Measurements from ENCODE around the gene CXXC4. TPM values are rescaled to one million over a fixed set of nuclear protein-coding genes. Genes with fewer than 3 reads are reported as not detected.

Gene CXXC4
- 3.3 and 4.6 TPM in 2 replicates for total RNA-seq (2014; rRNA removed; shearing (Covaris generic))

DNA sequence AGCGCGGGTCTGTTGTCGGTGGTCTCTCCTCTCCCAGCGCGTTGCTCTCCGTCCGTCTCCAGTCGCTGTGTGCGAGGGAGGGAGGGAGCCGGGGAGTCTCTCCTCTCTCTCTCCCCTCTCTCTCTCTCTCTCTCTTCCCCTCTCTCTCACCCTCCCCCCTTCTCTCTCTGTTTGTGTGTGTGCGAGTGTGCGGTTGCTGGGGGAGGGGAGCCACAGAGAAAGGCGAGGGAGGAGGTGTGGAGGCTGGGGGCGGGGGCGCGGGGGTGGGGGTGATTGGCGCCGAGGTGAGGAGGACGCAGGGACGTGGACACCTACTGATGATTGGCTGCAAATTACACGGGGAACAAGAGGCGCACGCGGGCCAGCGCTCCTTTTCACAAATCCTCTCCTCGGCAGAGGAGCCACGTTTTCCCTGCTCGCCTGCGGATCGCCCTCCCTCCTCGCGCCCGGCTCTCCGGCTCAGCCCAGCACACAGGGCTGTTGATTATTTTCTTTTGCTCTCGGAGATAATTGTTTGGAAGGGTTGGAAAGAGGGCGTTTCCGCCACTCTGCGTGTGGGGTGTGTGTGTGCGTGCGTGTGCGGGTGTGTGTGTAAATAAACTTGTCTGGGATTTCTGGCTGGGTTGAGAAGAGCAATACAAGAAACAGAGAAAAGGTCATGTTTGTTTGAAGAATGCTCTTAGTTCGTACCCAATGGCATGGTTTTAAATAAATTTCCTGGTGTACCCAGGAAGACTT lies at the start of gene CXXC4:
CXXC4 (minus strand) TSS at position 73 of the 738 bp plus-strand sequence. CDS start 3,092 bp downstream, outside the sequence.
- peaks cover 12% of the 10 kb centered on the region for H3K4me1 ChIP-seq
- H3K27ac ChIP-seq: peak within 1 kb of the TSS; percentile 79
- no peaks in the 10 kb centered on the region for H3K27me3 ChIP-seq
- DNase-seq: peak; percentile 79 to 86
- H3K4me3 ChIP-seq: peak within 1 kb of the TSS; percentile 79
- H3K9me3 ChIP-seq (replicated peaks): no peaks in the 10 kb centered on the region
- H3K36me3 ChIP-seq: no peaks in the 10 kb centered on the region

DNA sequence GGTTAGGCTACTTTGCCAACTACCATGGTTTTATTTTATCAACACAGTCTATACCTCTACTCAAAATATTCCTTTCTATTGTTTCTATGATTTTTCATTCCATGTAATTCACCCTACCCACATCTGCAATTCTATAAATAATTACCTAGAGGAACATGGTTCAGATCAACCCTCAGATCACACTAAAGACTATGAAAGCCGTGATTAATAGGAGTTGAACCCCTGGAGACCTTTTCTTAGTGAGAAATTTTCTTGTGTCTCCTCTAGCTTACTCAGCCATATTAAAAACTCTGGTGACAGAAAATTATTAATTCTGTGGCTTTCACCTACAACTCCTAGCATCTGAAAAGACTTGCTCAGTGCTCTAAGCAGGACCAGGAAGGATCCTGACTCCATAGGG lies 38.5 kb upstream of the CXXC4 start:
- no peaks in the 10 kb centered on the region for H3K9me3 ChIP-seq (replicated peaks)
- H3K4me1 ChIP-seq: no peaks in the 10 kb centered on the region
- H3K27ac ChIP-seq: no peak overlapping the region
- no peak overlapping the region for H3K4me3 ChIP-seq
- no peaks in the 10 kb centered on the region for H3K27me3 ChIP-seq
- no peaks in the 10 kb centered on the region for H3K36me3 ChIP-seq
- no peak for DNase-seq

DNA sequence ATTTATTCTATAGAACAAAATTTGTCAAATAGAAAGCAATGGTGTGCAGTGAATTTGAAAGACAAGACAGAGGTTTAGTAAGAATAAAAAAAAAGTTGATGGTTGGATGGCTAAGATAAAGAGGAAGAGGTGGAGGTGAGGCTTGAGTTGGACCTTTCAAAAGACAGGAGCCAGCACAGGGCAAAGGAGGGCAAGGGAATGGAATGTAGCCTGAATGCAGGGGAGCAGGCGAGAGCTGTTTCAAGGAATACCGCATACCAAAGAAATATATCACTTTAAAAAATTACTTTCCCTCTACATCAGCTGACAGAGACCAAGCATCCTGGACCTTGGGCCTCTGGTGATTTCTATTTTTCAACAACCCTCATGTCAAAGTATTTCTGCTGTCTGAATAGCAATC lies 38.0 kb upstream of the CXXC4 start:
- Histone ChIP-seq H3K27ac (no peak overlapping the region), H3K9me3 (replicated peaks) (no peaks in the 10 kb centered on the region), H3K27me3 (no peaks in the 10 kb centered on the region), H3K36me3 (no peaks in the 10 kb centered on the region), H3K4me3 (no peak overlapping the region), H3K4me1 (no peaks in the 10 kb centered on the region)
- DNase-seq: no peak

DNA sequence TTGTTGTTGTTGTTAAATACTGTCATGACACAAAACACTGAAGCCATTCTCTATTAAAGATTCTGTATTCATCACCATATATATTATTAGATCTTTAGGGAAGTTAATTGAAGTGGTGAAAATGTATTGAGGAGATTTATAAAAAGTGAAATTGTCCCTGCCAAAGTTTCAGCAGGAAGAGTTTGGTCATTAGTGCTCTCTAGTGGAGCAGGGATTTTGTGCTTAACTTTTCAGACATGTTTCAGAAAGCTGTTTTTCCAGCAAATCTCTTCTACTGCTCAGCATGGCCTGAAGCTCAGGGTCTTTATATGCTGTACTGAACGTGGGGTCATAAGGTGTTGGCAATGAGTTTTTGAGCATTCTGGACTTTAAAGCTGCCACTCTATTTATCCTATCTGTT lies 36.7 kb upstream of the CXXC4 start:
- no peaks in the 10 kb centered on the region for H3K36me3 ChIP-seq

DNA sequence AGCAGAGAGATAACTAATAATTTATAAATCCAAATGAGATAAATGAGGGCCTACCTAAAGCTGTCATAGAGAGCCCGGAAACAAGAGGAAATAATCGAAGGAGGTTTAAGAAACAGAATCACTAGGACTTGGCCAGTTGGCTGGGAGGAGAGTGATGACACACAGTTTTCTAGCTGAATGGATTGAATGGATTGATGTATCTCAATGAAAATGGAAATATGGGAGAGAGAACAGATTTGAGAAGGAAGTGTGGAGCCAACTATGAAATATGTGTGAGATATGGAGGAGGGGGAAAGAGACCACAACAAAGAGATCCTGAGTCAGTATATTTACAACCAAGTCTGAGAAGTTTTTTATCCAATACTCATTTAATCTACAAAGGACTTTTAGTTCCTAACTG lies 35.7 kb upstream of the CXXC4 start:
- Histone ChIP-seq H3K9me3 (replicated peaks) (no peaks in the 10 kb centered on the region), H3K27me3 (no peaks in the 10 kb centered on the region), H3K36me3 (no peaks in the 10 kb centered on the region), H3K27ac (no peak overlapping the region), H3K4me1 (no peaks in the 10 kb centered on the region), H3K4me3 (no peak overlapping the region)
- no peak for DNase-seq

More for the DNA sequence above, 36.7 kb upstream of the CXXC4 start:
- Histone ChIP-seq H3K27ac (no peak overlapping the region), H3K4me3 (no peak overlapping the region), H3K9me3 (replicated peaks) (no peaks in the 10 kb centered on the region), H3K27me3 (no peaks in the 10 kb centered on the region), H3K4me1 (no peaks in the 10 kb centered on the region)
- peak in 1 of 2 experiments; percentile 1 for DNase-seq

DNA sequence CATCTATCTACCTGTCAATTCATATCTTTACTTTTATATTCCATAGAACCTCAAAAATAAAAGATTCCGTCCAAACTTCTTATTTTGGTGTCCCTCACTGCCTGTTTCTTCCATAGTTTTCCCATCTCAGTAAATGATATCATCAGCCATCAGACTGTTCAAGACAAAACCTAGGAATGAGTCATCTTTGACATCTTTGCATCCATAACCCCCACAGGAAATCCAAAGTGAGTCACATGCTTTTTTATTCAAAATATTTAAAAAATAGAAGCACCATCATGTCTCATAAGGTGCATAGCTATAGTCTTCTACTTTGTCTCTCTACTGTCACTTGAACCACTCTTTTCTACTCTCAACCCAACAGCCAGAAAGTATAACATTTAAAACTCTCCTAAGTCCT lies 29.9 kb upstream of the CXXC4 start:
- Histone ChIP-seq H3K4me1 (no peaks in the 10 kb centered on the region), H3K4me3 (no peak overlapping the region), H3K9me3 (replicated peaks) (no peaks in the 10 kb centered on the region), H3K27me3 (no peaks in the 10 kb centered on the region), H3K27ac (no peak overlapping the region), H3K36me3 (no peaks in the 10 kb centered on the region)
- DNase-seq: no peak

DNA sequence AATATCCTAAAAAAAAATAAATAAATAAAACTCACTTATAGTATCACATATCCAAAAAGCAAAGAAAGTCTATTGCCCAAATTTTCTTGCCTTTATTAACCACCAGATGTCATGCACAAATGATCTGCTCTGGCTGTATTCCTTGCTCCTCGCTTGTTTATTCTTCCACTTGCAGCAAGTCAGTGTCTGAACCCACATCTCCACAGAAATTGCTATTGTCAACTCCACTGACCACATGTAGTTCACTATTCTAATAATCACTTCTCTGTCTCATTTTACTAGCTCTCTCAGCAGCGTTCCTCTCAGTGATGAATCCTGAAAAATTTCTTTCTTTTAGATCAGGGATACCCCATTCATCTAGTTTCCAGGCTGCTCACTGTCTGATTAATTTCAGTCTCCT lies 29.3 kb upstream of the CXXC4 start:
- H3K27me3 ChIP-seq: no peaks in the 10 kb centered on the region
- DNase-seq: no peak

DNA sequence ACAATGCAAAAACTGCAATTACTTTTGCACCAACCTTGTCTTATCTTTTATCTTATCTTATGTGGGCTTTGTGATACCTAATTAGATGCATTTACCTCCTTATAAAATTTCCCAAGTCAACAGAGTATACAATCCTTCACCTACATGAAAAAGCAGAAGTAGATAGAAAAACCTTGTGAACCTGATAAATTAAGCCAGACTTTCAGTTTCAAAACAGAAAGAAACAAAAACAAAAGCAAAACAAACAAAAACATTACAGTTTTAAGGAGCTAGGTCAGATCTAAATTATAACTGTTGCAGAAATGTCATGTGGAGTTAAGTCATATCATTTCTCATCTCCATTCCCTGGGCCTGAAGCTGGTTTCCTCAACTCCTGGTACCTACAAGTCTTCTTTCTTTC lies 24.9 kb upstream of the CXXC4 start:
- no peaks in the 10 kb centered on the region for H3K36me3 ChIP-seq
- no peak for DNase-seq
- H3K27me3 ChIP-seq: no peaks in the 10 kb centered on the region
- no peak overlapping the region for H3K4me3 ChIP-seq
- no peaks in the 10 kb centered on the region for H3K4me1 ChIP-seq
- no peak overlapping the region for H3K27ac ChIP-seq
- no peaks in the 10 kb centered on the region for H3K9me3 ChIP-seq (replicated peaks)

More for the DNA sequence above, 29.3 kb upstream of the CXXC4 start:
- H3K36me3 ChIP-seq: no peaks in the 10 kb centered on the region
- H3K9me3 ChIP-seq (replicated peaks): no peaks in the 10 kb centered on the region
- H3K27ac ChIP-seq: no peak overlapping the region
- H3K4me3 ChIP-seq: no peak overlapping the region
- no peaks in the 10 kb centered on the region for H3K4me1 ChIP-seq

DNA sequence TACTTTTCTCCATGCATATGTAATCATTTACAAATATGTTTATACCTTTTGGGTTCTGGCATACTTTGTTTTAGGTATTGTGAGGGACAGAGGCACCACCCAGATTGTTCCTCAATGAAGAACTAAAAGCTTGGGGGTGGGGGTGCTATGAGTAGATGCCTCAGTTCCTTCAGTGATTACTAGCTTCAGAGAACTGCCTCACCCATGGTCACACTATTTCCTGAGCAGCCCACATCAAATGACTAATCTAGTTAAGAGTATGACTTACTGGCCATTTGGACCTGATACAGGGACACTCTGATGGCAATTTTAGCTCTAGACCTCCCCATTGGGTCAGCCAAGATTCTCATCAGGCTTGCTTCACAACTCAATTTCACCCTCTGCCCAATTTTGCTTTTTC lies 22.2 kb upstream of the CXXC4 start:
- H3K9me3 ChIP-seq (replicated peaks): no peaks in the 10 kb centered on the region
- no peak overlapping the region for H3K4me3 ChIP-seq
- H3K27ac ChIP-seq: no peak overlapping the region
- no peak for DNase-seq
- H3K36me3 ChIP-seq: no peaks in the 10 kb centered on the region
- H3K27me3 ChIP-seq: no peaks in the 10 kb centered on the region
- H3K4me1 ChIP-seq: no peaks in the 10 kb centered on the region

DNA sequence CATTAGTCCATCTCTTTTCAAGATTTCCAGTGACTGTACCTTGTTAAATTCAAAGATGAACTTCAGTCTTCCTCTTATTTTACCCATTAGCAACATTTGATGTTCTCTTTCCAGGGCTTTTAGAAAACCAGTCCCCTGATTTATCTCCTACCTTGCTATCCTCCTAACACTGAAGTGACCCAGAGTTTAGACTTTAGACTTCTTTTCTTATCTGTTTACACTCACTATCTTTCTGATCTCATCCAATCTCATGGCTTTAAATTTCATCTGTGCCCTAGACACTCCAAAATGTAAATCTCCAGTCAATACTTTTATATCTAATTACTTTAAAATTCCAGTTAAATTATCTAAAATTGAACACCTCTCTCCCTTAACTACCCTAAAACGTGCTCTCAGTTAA lies 13.5 kb upstream of the CXXC4 start:
- H3K36me3 ChIP-seq: no peaks in the 10 kb centered on the region
- H3K4me3 ChIP-seq: no peak overlapping the region
- no peaks in the 10 kb centered on the region for H3K4me1 ChIP-seq
- no peaks in the 10 kb centered on the region for H3K9me3 ChIP-seq (replicated peaks)
- DNase-seq: no peak
- H3K27me3 ChIP-seq: no peaks in the 10 kb centered on the region
- H3K27ac ChIP-seq: no peak overlapping the region

DNA sequence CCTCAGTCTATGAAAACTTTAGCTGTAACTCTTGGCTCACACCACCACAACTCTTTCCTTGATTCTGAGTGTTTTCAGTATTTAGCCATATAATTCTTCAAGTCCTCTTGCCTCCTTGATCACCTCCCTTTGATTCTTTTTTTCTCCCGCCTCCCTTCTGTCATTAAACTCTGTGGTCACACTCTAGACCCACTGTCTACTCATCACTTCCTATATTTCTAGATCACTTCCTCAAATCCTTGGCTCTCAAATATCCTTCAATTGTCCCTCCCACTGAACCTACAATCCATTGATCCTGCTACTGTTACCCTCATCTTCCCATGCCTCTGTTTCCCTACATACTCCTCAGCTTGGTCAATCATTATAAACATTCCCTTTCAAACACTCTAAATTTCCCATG lies 12.4 kb upstream of the CXXC4 start:
- H3K27ac ChIP-seq: no peak overlapping the region

DNA sequence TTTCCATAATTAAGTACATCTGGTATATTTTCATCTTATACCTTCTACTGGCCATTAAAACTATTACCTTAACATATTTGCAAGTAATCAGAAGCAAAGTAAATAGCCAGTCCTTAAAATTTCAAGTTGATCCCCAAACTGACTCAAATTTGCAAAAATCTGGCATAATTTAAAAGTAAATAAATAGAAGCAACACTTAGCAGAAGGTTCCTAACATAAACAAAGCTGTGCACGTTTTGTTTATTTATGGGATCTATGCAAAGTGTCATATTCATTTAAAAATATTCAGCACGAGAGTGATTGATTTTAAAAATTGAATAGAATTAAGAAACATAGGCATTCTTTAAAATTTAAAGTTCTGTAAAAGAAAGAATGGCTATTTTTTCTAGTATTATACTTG lies 9.8 kb upstream of the CXXC4 start:
- Histone ChIP-seq H3K4me1 (no peaks in the 10 kb centered on the region), H3K4me3 (no peak overlapping the region), H3K27ac (no peak overlapping the region), H3K9me3 (replicated peaks) (no peaks in the 10 kb centered on the region), H3K36me3 (no peaks in the 10 kb centered on the region), H3K27me3 (no peaks in the 10 kb centered on the region)
- no peak for DNase-seq

More for the DNA sequence above, 12.4 kb upstream of the CXXC4 start:
- H3K4me1 ChIP-seq: no peaks in the 10 kb centered on the region
- DNase-seq: no peak
- no peaks in the 10 kb centered on the region for H3K9me3 ChIP-seq (replicated peaks)
- H3K4me3 ChIP-seq: no peak overlapping the region
- H3K36me3 ChIP-seq: no peaks in the 10 kb centered on the region
- H3K27me3 ChIP-seq: no peaks in the 10 kb centered on the region

DNA sequence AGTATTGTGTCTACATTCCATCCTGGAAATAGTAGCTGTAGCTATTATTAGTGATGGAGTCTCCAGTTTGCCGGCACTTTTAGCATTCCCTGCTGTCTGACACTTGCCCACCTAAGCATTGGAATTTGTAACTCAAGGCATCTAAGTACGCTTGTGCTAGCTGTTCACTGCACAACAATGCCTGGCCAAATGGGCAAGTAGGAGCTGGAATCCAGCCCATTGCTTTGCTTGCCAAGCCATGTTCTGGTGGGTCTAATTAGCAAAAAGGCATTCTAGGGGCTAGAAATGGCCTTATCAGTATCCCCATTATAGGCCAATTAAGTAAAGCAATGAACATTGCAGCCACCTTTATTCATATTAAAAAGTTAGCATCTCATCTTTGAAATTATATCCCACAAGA lies 7.8 kb upstream of the CXXC4 start:
- no peaks in the 10 kb centered on the region for H3K36me3 ChIP-seq
- no peaks in the 10 kb centered on the region for H3K4me1 ChIP-seq
- no peak for DNase-seq
- H3K9me3 ChIP-seq (replicated peaks): no peaks in the 10 kb centered on the region
- H3K27me3 ChIP-seq: no peaks in the 10 kb centered on the region
- H3K27ac ChIP-seq: no peak overlapping the region
- no peak overlapping the region for H3K4me3 ChIP-seq

DNA sequence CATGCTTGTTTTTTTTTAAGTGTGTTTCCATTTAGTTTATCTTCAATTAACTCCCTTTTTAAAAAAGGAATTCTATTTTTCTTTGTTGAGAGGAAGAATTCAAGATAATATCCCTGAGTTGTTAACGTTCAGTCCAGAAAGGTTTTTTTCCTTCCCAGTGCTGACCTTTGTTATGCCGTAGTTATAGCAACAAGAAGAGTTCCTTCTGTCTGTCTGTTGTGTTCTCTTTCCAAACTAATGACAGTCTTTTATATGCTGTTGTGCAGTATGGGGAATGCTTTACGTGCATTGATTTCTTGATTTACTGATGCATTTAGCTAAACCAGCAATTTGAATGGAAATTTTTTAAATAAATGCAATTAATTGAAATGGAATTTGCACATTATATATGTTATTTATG lies 6.6 kb upstream of the CXXC4 start:
- H3K4me1 ChIP-seq: no peaks in the 10 kb centered on the region
- H3K27ac ChIP-seq: no peak overlapping the region
- no peak for DNase-seq
- H3K36me3 ChIP-seq: no peaks in the 10 kb centered on the region
- H3K4me3 ChIP-seq: no peak overlapping the region
- H3K27me3 ChIP-seq: no peaks in the 10 kb centered on the region
- H3K9me3 ChIP-seq (replicated peaks): no peaks in the 10 kb centered on the region

DNA sequence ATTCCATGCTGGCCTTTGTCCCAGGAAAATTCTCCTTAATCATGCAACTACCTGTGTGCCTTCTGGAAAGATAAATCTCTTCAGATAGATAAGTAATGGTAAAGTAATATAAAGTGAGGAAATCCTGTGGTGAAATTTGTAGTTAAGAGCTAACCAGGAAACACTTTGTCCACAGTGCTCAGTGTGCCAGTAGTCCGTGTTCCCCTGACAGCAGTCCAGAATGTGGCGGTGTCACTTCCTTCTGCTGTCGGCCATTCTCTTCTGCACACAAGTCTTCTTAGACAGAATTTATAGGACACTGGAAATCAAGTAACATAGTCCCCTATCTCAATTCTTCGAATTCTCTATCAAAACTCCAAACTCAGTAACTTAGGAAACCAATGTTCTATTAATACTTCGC lies 5.7 kb upstream of the CXXC4 start:
- Histone ChIP-seq H3K4me1 (no peaks in the 10 kb centered on the region), H3K27me3 (no peaks in the 10 kb centered on the region), H3K9me3 (replicated peaks) (no peaks in the 10 kb centered on the region), H3K27ac (no peak overlapping the region), H3K4me3 (no peak overlapping the region), H3K36me3 (no peaks in the 10 kb centered on the region)
- no peak for DNase-seq

DNA sequence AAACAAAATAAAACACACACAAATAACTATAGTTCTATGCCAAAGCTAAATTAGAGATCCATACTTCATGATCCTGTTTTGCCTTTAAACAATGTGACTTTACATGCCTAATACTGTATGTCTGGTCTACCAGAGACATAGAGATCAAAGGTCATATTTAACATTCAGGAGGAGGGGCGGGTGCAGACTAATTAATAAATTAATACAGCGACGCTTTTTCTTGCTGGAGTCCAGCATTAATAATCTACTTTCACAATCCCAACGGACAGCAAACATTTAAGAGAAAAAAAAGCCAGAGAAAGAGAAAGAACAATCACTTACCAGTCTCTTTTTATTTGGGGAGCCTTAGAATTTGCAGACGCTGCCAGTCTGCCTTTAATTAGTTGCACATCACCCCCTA lies 509 bp downstream of the CXXC4 start:
- no peaks in the 10 kb centered on the region for H3K36me3 ChIP-seq
- H3K4me1 ChIP-seq: peaks cover 14% of the 10 kb centered on the region
- peak overlapping the region; percentile 79 for H3K4me3 ChIP-seq
- peak overlapping the region; percentile 79; the same call in 1 of the 2 replicates for H3K27ac ChIP-seq
- H3K27me3 ChIP-seq: no peaks in the 10 kb centered on the region
- no peak for DNase-seq
- no peaks in the 10 kb centered on the region for H3K9me3 ChIP-seq (replicated peaks)
